NCI-H2107 (cell line): ENCODE measurements around the gene TPM1.
"Not testable (repeated sequence)": the region's sequence is repeated elsewhere in the genome, so short reads cannot be mapped to it uniquely, and the experiment has no call there.

Experiments used
- DNase-seq: peaks from one replicate; lab custom pipeline; 2025; lab: John Stamatoyannopoulos, UW

TPM1 gene

DNA sequence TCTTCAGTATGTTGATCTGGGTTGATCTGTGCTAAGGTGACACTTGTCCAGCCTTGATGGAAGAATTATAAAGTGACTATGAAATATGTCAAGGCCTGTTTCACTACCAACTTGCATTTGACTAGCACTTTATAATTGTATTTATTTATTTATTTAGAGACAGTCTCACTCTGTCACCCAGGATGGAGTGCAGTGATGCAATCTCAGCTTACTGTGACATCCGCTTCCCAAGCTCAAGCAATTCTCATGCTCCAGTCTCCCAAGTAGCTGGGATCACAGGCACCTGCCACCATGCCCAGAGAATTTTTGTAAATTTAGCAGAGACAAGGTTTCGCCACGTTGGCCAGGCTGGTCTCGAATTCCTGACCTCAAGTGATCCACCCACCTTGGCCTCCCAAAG is 53.6 kb downstream of the TPM1 start:
- no peak for DNase-seq

DNA sequence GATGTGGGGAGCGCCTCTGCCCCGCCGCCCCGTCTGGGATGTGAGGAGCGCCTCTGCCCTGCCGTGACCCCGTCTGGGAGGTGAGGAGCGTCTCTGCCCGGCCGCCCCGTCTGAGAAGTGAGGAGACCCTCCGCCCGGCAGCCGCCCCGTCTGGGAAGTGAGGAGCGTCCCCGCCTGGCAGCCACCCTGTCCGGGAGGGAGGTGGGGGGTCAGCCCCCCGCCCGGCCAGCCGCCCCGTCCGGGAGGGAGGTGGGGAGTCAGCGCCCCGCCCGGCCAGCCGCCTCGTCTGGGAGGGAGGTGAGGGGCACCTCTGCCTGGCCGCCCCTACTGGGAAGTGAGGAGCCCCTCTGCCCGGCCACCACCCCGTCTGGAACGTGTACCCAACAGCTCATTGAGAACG is 56.4 kb downstream of the TPM1 start:
- DNase-seq: not testable (repeated sequence)

DNA sequence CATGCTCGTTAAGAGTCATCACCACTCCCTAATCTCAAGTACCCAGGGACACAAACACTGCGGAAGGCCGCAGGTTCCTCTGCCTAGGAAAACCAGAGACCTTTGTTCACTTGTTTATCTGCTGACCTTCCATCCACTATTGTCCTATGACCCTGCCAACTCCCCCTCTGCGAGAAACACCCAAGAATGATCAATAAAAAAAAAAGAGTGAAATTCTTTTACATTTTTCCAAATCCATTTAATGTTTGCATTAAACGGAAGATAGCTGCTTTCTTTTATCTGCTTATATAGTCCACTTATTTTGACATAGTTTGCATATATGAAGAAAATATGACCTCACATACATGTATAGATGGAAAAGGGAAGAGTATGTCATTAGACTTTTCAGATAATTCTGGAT is 57.0 kb downstream of the TPM1 start:
- DNase-seq: not testable (repeated sequence)

DNA sequence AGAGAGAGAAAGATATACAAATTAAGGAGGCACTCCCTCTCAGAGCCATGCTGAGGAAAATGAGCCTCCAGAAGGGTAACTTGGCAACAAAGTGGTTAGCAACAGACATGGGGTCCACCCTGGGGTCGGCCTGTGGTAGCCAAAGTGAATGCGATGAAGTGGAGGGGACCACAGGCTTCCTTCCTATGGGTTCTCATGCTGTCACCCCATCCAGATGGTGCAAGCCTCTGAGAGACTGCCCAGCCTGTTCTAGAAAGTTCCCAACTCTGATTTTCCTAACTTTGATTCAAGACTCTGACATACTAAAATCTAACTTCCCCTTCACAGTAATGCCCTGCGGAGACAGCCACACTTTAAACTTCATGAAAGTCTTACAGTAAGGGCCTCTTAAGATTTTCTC is 60.9 kb downstream of the TPM1 start:
- DNase-seq: no peak

DNA sequence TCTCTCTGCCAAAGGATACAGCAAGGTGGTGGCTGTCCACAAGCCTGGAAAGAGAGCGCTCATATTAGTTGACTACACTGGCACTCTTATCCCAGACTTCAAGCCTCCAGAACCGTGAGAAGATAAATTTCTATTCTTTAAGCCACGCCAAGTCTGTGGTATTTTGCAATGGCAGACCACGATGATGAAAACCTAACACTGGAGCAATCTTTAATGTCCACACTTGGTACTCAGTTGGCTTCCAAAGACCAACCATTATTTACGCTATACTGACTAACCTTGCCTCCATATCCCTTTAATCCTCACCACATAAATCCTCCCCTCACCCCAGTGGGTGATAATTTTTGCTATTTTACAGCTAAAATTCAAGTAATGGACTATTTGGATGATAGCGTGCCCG is 62.2 kb downstream of the TPM1 start:
- no peak for DNase-seq

DNA sequence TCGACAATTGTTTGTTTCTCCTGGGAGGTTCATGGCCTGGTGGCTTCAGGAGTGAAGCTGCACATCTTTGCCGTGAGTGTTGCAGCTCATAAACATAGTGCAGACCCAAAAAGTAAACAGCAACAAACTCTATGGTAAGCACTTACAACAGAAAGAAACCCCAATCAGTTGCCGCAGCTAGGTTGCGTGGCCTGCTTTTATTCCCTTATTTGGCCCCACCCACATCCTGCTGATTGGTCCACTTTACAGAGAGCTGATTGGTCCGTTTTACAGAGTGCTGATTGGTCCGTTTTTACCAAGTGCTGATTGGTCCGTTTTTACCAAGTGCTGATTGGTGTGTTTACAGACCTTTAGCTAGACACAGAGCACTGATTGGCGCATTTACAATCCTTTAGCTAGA is 62.8 kb downstream of the TPM1 start:
- DNase-seq: not testable (repeated sequence)

DNA sequence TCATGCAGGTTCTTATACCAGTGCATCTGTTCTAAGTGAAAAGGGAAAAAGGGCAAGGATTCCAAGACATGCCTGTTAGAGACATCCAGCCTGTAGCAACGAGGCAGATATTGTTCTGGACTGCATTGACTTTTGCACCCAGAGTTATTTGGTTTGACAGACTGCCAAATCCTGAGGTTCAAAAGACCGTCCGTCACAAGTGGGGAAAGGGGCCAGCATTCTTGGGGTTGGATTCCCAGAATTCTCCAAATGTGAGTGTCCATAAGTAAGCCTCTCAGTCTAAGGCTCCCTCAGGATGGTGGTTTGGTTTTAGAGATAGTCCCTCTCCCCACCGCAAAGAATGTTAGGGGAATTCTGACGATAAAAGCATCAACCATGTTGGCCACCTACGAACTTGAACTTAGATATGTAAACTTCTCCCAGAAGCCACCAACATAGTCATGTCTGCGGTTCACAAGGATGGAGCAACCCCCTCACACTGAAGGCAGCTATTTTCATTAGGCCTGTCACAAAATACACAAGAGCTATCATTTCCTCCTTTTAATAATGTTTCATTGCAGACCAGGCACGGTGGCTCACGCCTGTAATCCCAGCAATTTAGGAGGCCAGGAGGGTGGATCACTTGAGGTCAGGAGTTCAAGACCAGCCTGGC is 65.5 kb downstream of the TPM1 start:
- DNase-seq: no peak

DNA sequence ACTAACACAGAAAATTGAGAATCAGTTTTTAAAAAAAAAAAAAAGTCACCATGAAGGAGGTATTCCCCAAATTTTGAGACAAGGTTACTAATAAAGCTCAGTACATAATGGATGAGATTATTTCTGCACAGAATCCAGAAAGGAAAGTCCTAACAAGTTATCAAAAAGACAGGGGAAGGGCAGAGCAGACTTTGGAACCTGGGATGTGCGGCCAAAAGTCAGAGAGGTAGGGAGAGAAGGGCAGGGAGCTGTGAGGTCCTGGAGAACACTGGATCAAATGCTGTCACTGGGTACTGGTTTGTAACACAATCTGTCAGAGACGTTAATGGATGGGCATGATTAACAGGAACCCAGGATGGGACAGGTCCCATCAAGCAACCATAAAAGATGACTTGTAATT is 67.0 kb downstream of the TPM1 start:
- DNase-seq: no peak

DNA sequence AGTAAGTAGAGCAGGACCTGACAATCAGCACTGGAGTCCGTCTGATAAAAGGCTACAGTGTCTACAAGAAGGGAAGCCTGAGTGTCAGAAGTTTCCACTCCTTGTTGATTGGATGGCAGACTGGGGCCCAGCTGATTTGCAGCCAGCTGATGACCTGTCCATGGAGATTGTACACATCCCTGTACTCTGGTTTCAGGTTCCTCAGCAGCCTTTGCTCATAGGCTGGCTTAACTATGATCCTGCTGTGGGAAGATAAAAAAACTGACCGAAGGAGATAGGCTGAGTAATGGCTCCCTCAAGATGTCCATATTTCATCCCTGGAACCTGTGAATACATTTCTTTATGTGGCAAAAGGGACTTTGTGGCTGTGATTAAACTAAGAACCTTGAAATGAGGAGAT is 67.4 kb downstream of the TPM1 start:
- DNase-seq: no peak

DNA sequence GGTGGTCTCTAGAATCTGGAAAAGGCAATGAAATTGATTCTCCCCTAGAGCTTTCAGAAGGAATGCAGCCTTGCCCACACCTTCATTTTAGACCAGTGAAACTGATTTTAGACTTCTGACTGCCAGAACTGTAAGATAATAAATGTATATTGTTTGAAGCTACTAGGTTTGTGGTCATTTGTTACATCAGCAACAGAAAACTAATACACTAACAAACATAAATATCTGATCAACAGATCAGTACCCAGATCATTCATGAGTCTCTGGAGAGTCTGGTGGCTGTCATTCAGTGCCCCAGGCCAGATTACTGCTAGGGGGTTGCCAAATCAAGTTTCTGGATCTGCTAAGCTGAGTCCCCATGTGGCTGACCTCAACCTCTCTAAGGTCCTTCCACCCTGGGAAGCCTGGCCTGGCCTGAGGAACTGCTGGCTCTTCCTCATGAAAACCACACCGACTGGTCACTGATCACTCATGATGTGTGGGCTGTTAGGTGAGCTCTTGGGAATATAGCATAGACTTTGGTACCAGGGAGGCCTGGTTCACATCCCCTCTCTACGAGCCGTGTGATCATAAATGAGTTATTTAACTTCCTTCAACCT is 68.0 kb downstream of the TPM1 start:
- no peak for DNase-seq

DNA sequence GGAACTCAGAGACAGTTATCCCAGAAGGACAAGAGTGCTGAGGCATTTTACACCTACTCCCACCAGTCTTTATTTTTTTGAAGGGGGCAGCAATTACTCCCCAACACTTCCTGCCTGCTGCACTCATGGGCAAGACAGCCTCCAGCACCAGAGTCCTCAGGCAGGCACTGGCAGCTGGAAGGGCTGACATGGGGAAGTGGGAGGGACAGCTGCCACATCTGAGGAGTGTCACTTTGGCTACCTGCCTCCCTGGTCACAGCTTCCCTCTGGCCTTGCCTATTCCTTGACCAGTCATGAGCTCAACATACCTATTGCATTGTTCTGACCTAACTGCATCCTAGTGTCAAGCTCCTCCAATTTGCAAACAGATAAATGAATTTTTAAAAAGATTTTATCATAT is 68.9 kb downstream of the TPM1 start:
- DNase-seq: no peak

DNA sequence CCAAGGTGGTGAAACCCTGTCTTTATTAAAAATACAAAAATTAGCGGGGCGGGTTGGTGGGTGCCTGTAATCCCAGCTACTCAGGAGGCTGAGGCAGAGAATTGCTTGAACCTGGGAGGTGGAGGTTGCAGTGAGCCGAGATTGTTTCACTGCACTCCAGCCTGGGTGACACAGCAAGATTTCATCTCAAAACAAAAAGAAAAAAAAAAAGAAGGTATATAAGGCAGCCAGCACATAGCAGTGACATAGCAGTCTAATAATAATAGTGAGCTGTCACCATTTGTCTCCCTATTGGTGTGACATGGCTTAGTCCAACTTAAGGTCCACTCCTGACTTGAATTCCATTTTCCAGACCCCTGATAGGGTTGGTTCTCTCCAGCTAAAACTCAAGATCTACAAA is 70.3 kb downstream of the TPM1 start:
- no peak for DNase-seq

DNA sequence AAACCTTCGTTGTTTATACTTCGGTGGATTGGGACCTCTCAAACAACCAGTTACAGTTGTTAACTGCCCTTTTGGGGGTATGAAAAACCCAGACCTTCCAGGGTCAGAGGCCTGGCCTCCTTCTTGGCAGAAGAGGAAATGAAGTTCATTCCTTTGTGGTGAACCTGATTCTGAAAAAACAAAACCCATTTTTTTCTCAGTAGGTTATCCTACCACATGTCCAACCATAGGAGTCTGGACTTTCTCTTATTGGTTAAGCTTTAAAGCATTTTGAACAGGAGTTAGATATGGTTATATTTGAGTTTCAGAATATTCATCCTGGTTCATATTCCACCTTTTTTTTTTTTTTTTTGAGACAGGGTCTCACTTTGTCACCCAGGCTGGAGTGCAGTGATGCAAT is 71.9 kb downstream of the TPM1 start:
- DNase-seq: no peak
